Esophagus squamous epithelium (tissue), 5 donors: ENCODE results near the gene SPAG9. TPM values are rescaled to one million over a fixed set of nuclear protein-coding genes. Genes with fewer than 3 reads are reported as not detected.
"Not testable (repeated sequence)": the region's sequence is repeated elsewhere in the genome, so short reads cannot be mapped to it uniquely, and the experiment has no call there.

ENCODE experiments used
- DNase-seq: peaks from one replicate; lab custom pipeline; 2025; lab: John Stamatoyannopoulos, UW
- H3K27ac ChIP-seq, 4 donors: fragments of 200-600 bp; sonication (generic); one replicate each; pipeline ENCODE4 v1.5.1; 2016 to 2019; ENCODE audit warnings: mild to moderate bottlenecking in 1 of 4
- H3K27me3 ChIP-seq, 4 donors: fragments of 200-600 bp; sonication (generic); 1 replicate in 3 of 4; 2 replicates in 1 of 4; pipeline versions ENCODE4 v1.5.1 to v1.6.0; 2017 to 2021; ENCODE audit warnings: antibody characterized with exemption in 1 of 4
- H3K36me3 ChIP-seq, 3 donors: fragments of 200-600 bp; sonication (generic); one replicate each; pipeline ENCODE4 v1.5.1; 2016 to 2019
- H3K4me1 ChIP-seq, 3 donors: fragments of 200-600 bp; sonication (generic); one replicate each; pipeline ENCODE4 v1.5.1; 2017 to 2019
- H3K4me3 ChIP-seq, 4 donors: fragments of 200-600 bp; sonication (generic); 1 replicate in 3 of 4; 2 replicates in 1 of 4; pipeline ENCODE4 v1.5.1; 2016 to 2019; ENCODE audit warnings: mild to moderate bottlenecking in 2 of 4, moderate library complexity in 1 of 4
- H3K9me3 ChIP-seq, 3 donors: fragments of 200-600 bp; sonication (generic); one replicate each; pipeline ENCODE4 v1.5.1; 2016 to 2019
- CTCF ChIP-seq, 6 experiments: fragments of 450-650 bp in 4 of 6; fragments of 200-600 bp in 2 of 6; sonication (generic) in 2 of 6; IDR thresholded peaks; one replicate each; pipeline ENCODE4 v1.5.1; 2016 to 2019; ENCODE audit warnings: antibody characterized with exemption in 6 of 6, mild to moderate bottlenecking in 4 of 6, moderate library complexity in 4 of 6
- POLR2A ChIP-seq, 4 donors: fragments of 450-650 bp; IDR thresholded peaks; one replicate each; pipeline ENCODE4 v1.6.1; 2017; ENCODE audit warnings: antibody characterized with exemption in 4 of 4, mild to moderate bottlenecking in 4 of 4, moderate library complexity in 3 of 4
- WGBS, 2 donors: methylation state at CpG; one replicate each; pipeline ENCODE4 v1.1.5; 2018; 5-methylcytosine and 5-hydroxymethylcytosine counted together
- intact Hi-C: fragments of 100-400 bp; cut with DNase I; formaldehyde crosslinking; loops from one replicate; pipeline ENCODE4 v1.15.0; 2022
- total RNA-seq, 4 donors: library from RNA; depleted of rRNA; stranded (reverse); fragments of >200 nt; gene quantifications; one replicate each; pipeline ENCODE4 v1.1.0, GENCODE V29; 2016
- donor health status: DM: yes; HTN: yes; CAD: no.

SPAG9 gene
- total RNA-seq, 4 donors from 2014 or later: 25.6 to 88.5 (median 49.9) TPM

- no peak overlapping the region for H3K4me3 ChIP-seq
- DNase-seq: no peak
- intact Hi-C loops: no loop called here
- H3K27ac ChIP-seq: no peak overlapping the region
- no peaks in the 10 kb centered on the region for H3K27me3 ChIP-seq
- WGBS, 2 donors: 39 to 41% methylated on average over 6 of the region's 6 CpGs
- no peak for TF ChIP-seq CTCF (IDR thresholded peaks at IDR 0.05)
- no peak for TF ChIP-seq POLR2A (IDR thresholded peaks at IDR 0.05)
- peaks cover 0 to 34% (median 0%) of the 10 kb centered on the region in 3 donors for H3K4me1 ChIP-seq
- H3K36me3 ChIP-seq: no peaks in the 10 kb centered on the region
- no peaks in the 10 kb centered on the region for H3K9me3 ChIP-seq
Observed at GRCh38 chr17:51085150-51085805, 35.4 kb downstream of the SPAG9 start.

- Histone ChIP-seq H3K27ac (no peak overlapping the region), H3K4me1 (peaks cover 0 to 34% (median 0%) of the 10 kb centered on the region in 3 donors), H3K9me3 (no peaks in the 10 kb centered on the region), H3K27me3 (no peaks in the 10 kb centered on the region), H3K36me3 (peaks cover 0 to 6% (median 0%) of the 10 kb centered on the region in 3 donors), H3K4me3 (no peak overlapping the region)
- intact Hi-C loops: no loop called here
- 89 to 95% methylated on average over 1 of the region's 1 CpG for WGBS, 2 donors
- TF ChIP-seq CTCF (IDR thresholded peaks at IDR 0.05): no peak
- no peak for TF ChIP-seq POLR2A (IDR thresholded peaks at IDR 0.05)
- DNase-seq: no peak
Observed at GRCh38 chr17:51083981-51084380, 36.7 kb downstream of the SPAG9 start.

GRCh38 chr17:51083364-51083763 is 37.3 kb downstream of the SPAG9 start:
- WGBS, 2 donors: 82 to 97% methylated on average over 7 of the region's 7 CpGs
- Histone ChIP-seq H3K36me3 (peaks cover 0 to 12% (median 0%) of the 10 kb centered on the region in 3 donors), H3K4me1 (peaks cover 0 to 34% (median 0%) of the 10 kb centered on the region in 3 donors)
- DNase-seq, H3K9me3 ChIP-seq, H3K4me3 ChIP-seq, intact Hi-C loops, H3K27me3 ChIP-seq, H3K27ac ChIP-seq: not testable (repeated sequence)

GRCh38 chr17:51079049-51079448 is 41.6 kb downstream of the SPAG9 start:
- Histone ChIP-seq H3K27me3 (no peaks in the 10 kb centered on the region), H3K4me1 (no peaks in the 10 kb centered on the region), H3K36me3 (peaks cover 0 to 45% (median 0%) of the 10 kb centered on the region in 3 donors), H3K4me3 (no peak overlapping the region), H3K9me3 (no peaks in the 10 kb centered on the region), H3K27ac (no peak overlapping the region)
- intact Hi-C loops: no loop called here
- 72 to 76% methylated on average over 5 of the region's 5 CpGs for WGBS, 2 donors
- TF ChIP-seq CTCF (IDR thresholded peaks at IDR 0.05): no peak
- no peak for TF ChIP-seq POLR2A (IDR thresholded peaks at IDR 0.05)
- no peak for DNase-seq

GRCh38 chr17:51078009-51078592 is 42.6 kb downstream of the SPAG9 start:
- no peak for TF ChIP-seq CTCF (IDR thresholded peaks at IDR 0.05)
- no peak for TF ChIP-seq POLR2A (IDR thresholded peaks at IDR 0.05)
- intact Hi-C loops: no loop called here
- no peak overlapping the region for H3K27ac ChIP-seq
- H3K36me3 ChIP-seq: peaks cover 0 to 50% (median 0%) of the 10 kb centered on the region in 3 donors
- H3K9me3 ChIP-seq: no peaks in the 10 kb centered on the region
- no peaks in the 10 kb centered on the region for H3K27me3 ChIP-seq
- WGBS, 2 donors: 98% methylated on average over 4 to 5 of the region's 5 CpGs
- no peaks in the 10 kb centered on the region for H3K4me1 ChIP-seq
- H3K4me3 ChIP-seq: no peak overlapping the region
- DNase-seq: no peak
